Measurements from ENCODE around the gene MGMT. TPM values are rescaled to one million over a fixed set of nuclear protein-coding genes. Genes with fewer than 3 reads are reported as not detected.

The MGMT gene
- 10 to 100 TPM in 3 of 4 donors, 1 to 10 TPM in 1; 9.8 to 22.4 (median 17.9) TPM for polyA plus RNA-seq
- long read RNA-seq, donor 1, transcript MGMT-201 (5 exons, 1,759 nt) = major isoform, 67 of 82 reads
- long read RNA-seq, donor 1, partial matches to known transcripts = 12 of 82 reads
- long read RNA-seq, donor 1, other reads (novel, unspliced or antisense) = 0 of 82 reads
- long read RNA-seq, donor 2, transcript MGMT-201 (5 exons, 1,759 nt) = major isoform, 18 of 19 reads
- long read RNA-seq, donor 2, partial matches to known transcripts = 0 of 19 reads
- long read RNA-seq, donor 2, other reads (novel, unspliced or antisense) = 0 of 19 reads
- long read RNA-seq, donor 3, transcript MGMT-201 (5 exons, 1,759 nt) = major isoform, 44 of 49 reads
- long read RNA-seq, donor 3, partial matches to known transcripts = 5 of 49 reads
- long read RNA-seq, donor 3, other reads (novel, unspliced or antisense) = 0 of 49 reads
- long read RNA-seq, donor 4, partial matches to known transcripts = 0 of 2 reads
- long read RNA-seq, donor 4, other reads (novel, unspliced or antisense) = 0 of 2 reads
- long read RNA-seq, donor 5, transcript MGMT-201 (5 exons, 1,759 nt) = major isoform, 12 of 12 reads
- long read RNA-seq, donor 5, partial matches to known transcripts = 0 of 12 reads
- long read RNA-seq, donor 5, other reads (novel, unspliced or antisense) = 0 of 12 reads
- long read RNA-seq, donor 6, transcript MGMT-201 (5 exons, 1,759 nt) = major isoform, 28 of 28 reads
- long read RNA-seq, donor 6, partial matches to known transcripts = 0 of 28 reads
- long read RNA-seq, donor 6, other reads (novel, unspliced or antisense) = 0 of 28 reads
- long read RNA-seq, donor 7 = 0 reads
- long read RNA-seq, donor 8, partial matches to known transcripts = 0 of 3 reads
- long read RNA-seq, donor 8, other reads (novel, unspliced or antisense) = 0 of 3 reads
- long read RNA-seq, donor 9, transcript MGMT-201 (5 exons, 1,759 nt) = major isoform, 9 of 9 reads
- long read RNA-seq, donor 9, partial matches to known transcripts = 0 of 9 reads
- long read RNA-seq, donor 9, other reads (novel, unspliced or antisense) = 0 of 9 reads
- long read RNA-seq, donor 10, transcript MGMT-201 (5 exons, 1,759 nt) = major isoform, 30 of 30 reads
- long read RNA-seq, donor 10, partial matches to known transcripts = 0 of 30 reads
- long read RNA-seq, donor 10, other reads (novel, unspliced or antisense) = 0 of 30 reads

GRCh38 chr10:129466703-129467358 is at the start of gene MGMT:
MGMT (plus strand) TSS chr10:129467241.
- Histone ChIP-seq H3K9me3 (ENCODE audit: control insufficient read depth in 2 of 2, insufficient read depth in 1 of 2, low read depth in 1 of 2, low read length in 1 of 2) (no peaks in the 10 kb centered on the region), H3K4me1 (ENCODE audit: control insufficient read depth in 3 of 3, insufficient read depth in 2 of 3, low read depth in 1 of 3, low read length in 2 of 3) (peaks cover 0 to 21% (median 3%) of the 10 kb centered on the region in 3 donors), H3K36me3 (ENCODE audit: control insufficient read depth in 3 of 3, insufficient read depth in 2 of 3, low read depth in 1 of 3, low read length in 3 of 3) (peaks cover 0 to 11% (median 0%) of the 10 kb centered on the region in 3 donors), H3K27me3 (ENCODE audit: control insufficient read depth in 3 of 3, insufficient read depth in 3 of 3, low read length in 3 of 3) (no peaks in the 10 kb centered on the region), H3K4me3 (ENCODE audit: low read depth in 1 of 3, low read length in 3 of 3) (peak within 1 kb of the TSS; percentile 70 to 93 (median 75)), H3K27ac (ENCODE audit: low read depth in 1 of 3, low read length in 2 of 3) (peak within 1 kb of the TSS; percentile 67 to 95 (median 88))
- peak; percentile 89 to 95 for DNase-seq
- WGBS, 3 donors = 4 to 14% (median 4%) methylated on average over 26 to 85 of the region's 85 CpGs
- FAIRE-seq = no peak

- Histone ChIP-seq H3K36me3 (ENCODE audit: control insufficient read depth in 3 of 3, insufficient read depth in 2 of 3, low read depth in 1 of 3, low read length in 3 of 3) (no peaks in the 10 kb centered on the region), H3K27ac (ENCODE audit: low read depth in 1 of 3, low read length in 2 of 3) (no peak overlapping the region), H3K9me3 (ENCODE audit: control insufficient read depth in 2 of 2, insufficient read depth in 1 of 2, low read depth in 1 of 2, low read length in 1 of 2) (no peaks in the 10 kb centered on the region), H3K27me3 (ENCODE audit: control insufficient read depth in 3 of 3, insufficient read depth in 3 of 3, low read length in 3 of 3) (no peaks in the 10 kb centered on the region), H3K4me1 (ENCODE audit: control insufficient read depth in 3 of 3, insufficient read depth in 2 of 3, low read depth in 1 of 3, low read length in 2 of 3) (no peaks in the 10 kb centered on the region), H3K4me3 (ENCODE audit: low read depth in 1 of 3, low read length in 3 of 3) (no peak overlapping the region)
- WGBS, 3 donors = 50 to 59% (median 59%) methylated on average over 9 of the region's 9 CpGs
- no peak for DNase-seq
- no peak for FAIRE-seq
These were observed 49.2 kb upstream of the MGMT start for GRCh38 chr10:129417870-129418269.

- no peaks in the 10 kb centered on the region for H3K9me3 ChIP-seq (ENCODE audit: control insufficient read depth in 2 of 2, insufficient read depth in 1 of 2, low read depth in 1 of 2, low read length in 1 of 2)
- FAIRE-seq (no peak), DNase-seq (no peak)
- H3K27me3 ChIP-seq (ENCODE audit: control insufficient read depth in 3 of 3, insufficient read depth in 3 of 3, low read length in 3 of 3) = no peaks in the 10 kb centered on the region
- no peaks in the 10 kb centered on the region for H3K4me1 ChIP-seq (ENCODE audit: control insufficient read depth in 3 of 3, insufficient read depth in 2 of 3, low read depth in 1 of 3, low read length in 2 of 3)
- WGBS, 3 donors = 87 to 89% (median 88%) methylated on average over 17 of the region's 17 CpGs
- H3K36me3 ChIP-seq (ENCODE audit: control insufficient read depth in 3 of 3, insufficient read depth in 2 of 3, low read depth in 1 of 3, low read length in 3 of 3) = no peaks in the 10 kb centered on the region
- H3K4me3 ChIP-seq (ENCODE audit: low read depth in 1 of 3, low read length in 3 of 3) = no peak overlapping the region
- H3K27ac ChIP-seq (ENCODE audit: low read depth in 1 of 3, low read length in 2 of 3) = no peak overlapping the region
These were observed 48.4 kb upstream of the MGMT start for GRCh38 chr10:129418496-129419225.

DNA sequence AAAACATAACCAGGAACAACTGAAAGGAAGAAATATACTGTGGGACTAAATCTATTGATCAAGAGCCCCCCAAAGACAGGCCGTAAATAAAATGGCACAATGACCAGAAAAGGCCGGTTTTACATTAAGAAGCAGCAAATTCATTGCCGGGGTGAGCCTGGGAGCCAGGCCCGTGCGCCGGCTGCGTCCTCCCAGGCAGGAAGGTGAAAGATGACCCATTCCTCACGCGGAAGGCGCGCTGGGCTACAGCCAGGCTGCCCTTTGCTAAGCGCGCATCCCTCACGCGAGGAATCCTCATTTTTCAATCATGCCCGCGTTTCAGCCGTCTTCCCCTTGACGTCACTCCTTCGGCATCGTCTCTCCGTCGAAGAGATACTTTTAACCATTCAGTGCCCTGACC is 47.6 kb upstream of the MGMT start:
- H3K27ac ChIP-seq (ENCODE audit: low read depth in 1 of 3, low read length in 2 of 3) = no peak overlapping the region
- no peaks in the 10 kb centered on the region for H3K9me3 ChIP-seq (ENCODE audit: control insufficient read depth in 2 of 2, insufficient read depth in 1 of 2, low read depth in 1 of 2, low read length in 1 of 2)
- H3K36me3 ChIP-seq (ENCODE audit: control insufficient read depth in 3 of 3, insufficient read depth in 2 of 3, low read depth in 1 of 3, low read length in 3 of 3) = no peaks in the 10 kb centered on the region
- 84 to 90% (median 90%) methylated on average over 23 of the region's 23 CpGs for WGBS, 3 donors
- no peak for FAIRE-seq
- no peak overlapping the region for H3K4me3 ChIP-seq (ENCODE audit: low read depth in 1 of 3, low read length in 3 of 3)
- no peak for DNase-seq
- H3K27me3 ChIP-seq (ENCODE audit: control insufficient read depth in 3 of 3, insufficient read depth in 3 of 3, low read length in 3 of 3) = no peaks in the 10 kb centered on the region
- H3K4me1 ChIP-seq (ENCODE audit: control insufficient read depth in 3 of 3, insufficient read depth in 2 of 3, low read depth in 1 of 3, low read length in 2 of 3) = no peaks in the 10 kb centered on the region

DNA sequence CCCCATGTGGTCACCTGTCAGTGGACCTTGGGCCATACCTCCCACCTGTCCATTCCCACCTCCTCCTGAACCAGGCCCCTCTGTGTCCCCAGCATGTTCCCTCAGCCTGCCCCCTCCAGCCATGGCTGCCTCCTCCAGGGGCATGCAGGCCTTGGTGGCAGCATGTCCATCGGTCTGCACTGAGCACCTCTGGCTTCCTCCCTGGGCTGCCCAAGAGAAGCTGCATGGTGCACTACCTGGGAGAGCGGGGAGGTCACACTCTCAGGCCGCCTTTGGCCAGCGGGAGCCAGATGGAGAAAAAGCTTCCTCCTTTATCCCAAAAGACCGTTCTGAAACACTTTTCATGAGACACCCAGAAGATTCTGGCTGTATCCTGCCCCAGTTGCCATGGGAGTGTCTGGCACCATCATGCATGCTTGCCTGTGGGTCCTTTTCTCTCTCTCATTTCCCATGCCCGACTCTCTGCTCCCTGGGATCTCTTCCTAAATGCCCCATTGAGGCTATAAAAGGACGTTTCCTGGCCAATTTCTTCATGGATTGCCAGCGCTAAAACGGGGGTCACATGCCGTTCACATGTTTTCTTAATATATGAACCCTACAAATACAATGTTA is 45.5 kb upstream of the MGMT start:
- no peaks in the 10 kb centered on the region for H3K4me1 ChIP-seq (ENCODE audit: control insufficient read depth in 3 of 3, insufficient read depth in 2 of 3, low read depth in 1 of 3, low read length in 2 of 3)
- DNase-seq (no peak), FAIRE-seq (no peak)
- no peaks in the 10 kb centered on the region for H3K36me3 ChIP-seq (ENCODE audit: control insufficient read depth in 3 of 3, insufficient read depth in 2 of 3, low read depth in 1 of 3, low read length in 3 of 3)
- H3K4me3 ChIP-seq (ENCODE audit: low read depth in 1 of 3, low read length in 3 of 3) = no peak overlapping the region
- H3K27me3 ChIP-seq (ENCODE audit: control insufficient read depth in 3 of 3, insufficient read depth in 3 of 3, low read length in 3 of 3) = no peaks in the 10 kb centered on the region
- WGBS, 3 donors = 79 to 87% (median 86%) methylated on average over 10 of the region's 10 CpGs
- H3K27ac ChIP-seq (ENCODE audit: low read depth in 1 of 3, low read length in 2 of 3) = no peak overlapping the region
- H3K9me3 ChIP-seq (ENCODE audit: control insufficient read depth in 2 of 2, insufficient read depth in 1 of 2, low read depth in 1 of 2, low read length in 1 of 2) = no peaks in the 10 kb centered on the region

DNA sequence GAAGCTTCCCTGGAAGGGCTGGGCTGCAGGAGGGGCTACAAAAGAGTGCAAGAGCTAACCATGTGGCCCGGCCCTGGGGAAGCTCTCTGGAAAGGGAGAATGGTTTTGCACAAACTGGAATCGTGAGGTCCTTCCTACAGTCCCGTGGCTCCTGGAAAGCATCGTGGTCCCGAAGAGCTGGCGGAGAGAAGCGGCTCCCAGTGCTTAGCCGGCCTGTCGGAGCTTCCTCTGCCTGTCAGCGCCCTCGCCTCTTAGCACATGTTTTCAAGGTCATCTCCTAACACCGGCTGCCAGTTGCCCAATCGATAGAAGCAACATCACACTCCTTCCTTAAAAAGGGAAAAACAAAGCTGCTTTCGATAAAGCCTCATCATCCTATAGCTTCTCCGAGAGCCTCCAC is 42.1 kb upstream of the MGMT start:
- FAIRE-seq (no peak), DNase-seq (no peak)
- no peak overlapping the region for H3K4me3 ChIP-seq (ENCODE audit: low read depth in 1 of 3, low read length in 3 of 3)
- no peak overlapping the region for H3K27ac ChIP-seq (ENCODE audit: low read depth in 1 of 3, low read length in 2 of 3)
- H3K9me3 ChIP-seq (ENCODE audit: control insufficient read depth in 2 of 2, insufficient read depth in 1 of 2, low read depth in 1 of 2, low read length in 1 of 2) = no peaks in the 10 kb centered on the region
- H3K4me1 ChIP-seq (ENCODE audit: control insufficient read depth in 3 of 3, insufficient read depth in 2 of 3, low read depth in 1 of 3, low read length in 2 of 3) = no peaks in the 10 kb centered on the region
- no peaks in the 10 kb centered on the region for H3K36me3 ChIP-seq (ENCODE audit: control insufficient read depth in 3 of 3, insufficient read depth in 2 of 3, low read depth in 1 of 3, low read length in 3 of 3)
- H3K27me3 ChIP-seq (ENCODE audit: control insufficient read depth in 3 of 3, insufficient read depth in 3 of 3, low read length in 3 of 3) = no peaks in the 10 kb centered on the region
- 83 to 90% (median 87%) methylated on average over 15 of the region's 15 CpGs for WGBS, 3 donors

GRCh38 chr10:129426606-129427005 is 40.4 kb upstream of the MGMT start:
- Histone ChIP-seq H3K9me3 (ENCODE audit: control insufficient read depth in 2 of 2, insufficient read depth in 1 of 2, low read depth in 1 of 2, low read length in 1 of 2) (no peaks in the 10 kb centered on the region), H3K4me1 (ENCODE audit: control insufficient read depth in 3 of 3, insufficient read depth in 2 of 3, low read depth in 1 of 3, low read length in 2 of 3) (no peaks in the 10 kb centered on the region), H3K36me3 (ENCODE audit: control insufficient read depth in 3 of 3, insufficient read depth in 2 of 3, low read depth in 1 of 3, low read length in 3 of 3) (no peaks in the 10 kb centered on the region), H3K4me3 (ENCODE audit: low read depth in 1 of 3, low read length in 3 of 3) (no peak overlapping the region), H3K27me3 (ENCODE audit: control insufficient read depth in 3 of 3, insufficient read depth in 3 of 3, low read length in 3 of 3) (no peaks in the 10 kb centered on the region), H3K27ac (ENCODE audit: low read depth in 1 of 3, low read length in 2 of 3) (no peak overlapping the region)
- FAIRE-seq (no peak), DNase-seq (peak in 1 of 2 donors; percentile 37)
- 26 to 33% (median 30%) methylated on average over 6 of the region's 6 CpGs for WGBS, 3 donors
